Astrocyte (in vitro differentiated cells and primary cell): ENCODE data around the gene PRPF31.

Source experiments
- CTCF ChIP-seq: IDR thresholded peaks from 2 replicates; pipeline ENCODE4 v1.5.1; 2011; ENCODE audit warnings: low read depth, mild to moderate bottlenecking, inconsistent platforms, low read length, moderate library complexity; ENCODE audit not compliant: insufficient read depth
- EZH2 ChIP-seq: IDR thresholded peaks from 2 replicates; pipeline ENCODE4 v1.6.1; 2012; ENCODE audit warnings: mild to moderate bottlenecking, low read length, inconsistent platforms; ENCODE audit not compliant: insufficient read depth

GRCh38 chr19:54141356-54141755 is 25.8 kb downstream of the PRPF31 start:
- TF ChIP-seq CTCF, result no peak
- TF ChIP-seq EZH2, result no peak
